Ishikawa (cell line): Measurements from ENCODE around the gene CRYGN.

Source experiments
- CREB1 ChIP-seq: IDR thresholded peaks from 2 replicates; pipeline ENCODE4 v1.6.1; 2012; ENCODE audit warnings: low read depth
- REST ChIP-seq: IDR thresholded peaks from 2 replicates; pipeline ENCODE4 v1.6.1; 2012; ENCODE audit warnings: low read depth, mild to moderate bottlenecking
- TAF1 ChIP-seq: IDR thresholded peaks from 2 replicates; pipeline ENCODE4 v1.6.1; 2012; ENCODE audit warnings: low read depth, mild to moderate bottlenecking
- YY1 ChIP-seq: IDR thresholded peaks from 2 replicates; pipeline ENCODE4 v1.6.1; 2012; ENCODE audit warnings: low read depth

GRCh38 chr7:151435971-151436370 is 4.0 kb downstream of the CRYGN start:
- TF ChIP-seq REST (no peak), YY1 (no peak), TAF1 (no peak), CREB1 (no peak)
